Epidermal melanocyte (primary cell): ENCODE results near the gene ANKMY1.
"Not testable (repeated sequence)": the region's sequence is repeated elsewhere in the genome, so short reads cannot be mapped to it uniquely, and the experiment has no call there.

Source experiments
- DNase-seq: peaks from one replicate; pipeline ENCODE4 v3.0.0; 2011; ENCODE audit warnings: low spot score; ENCODE audit not compliant: insufficient read length

The ANKMY1 gene

GRCh38 chr2:240506406-240507059 lies 51.3 kb downstream of the ANKMY1 start:
- no peak for DNase-seq

- no peak for DNase-seq
Measured at GRCh38 chr2:240505910-240506309, 51.9 kb downstream of the ANKMY1 start.

- no peak for DNase-seq
Measured at GRCh38 chr2:240503848-240504247, 53.9 kb downstream of the ANKMY1 start.

GRCh38 chr2:240503375-240503774 lies 54.4 kb downstream of the ANKMY1 start:
- DNase-seq, result no peak

GRCh38 chr2:240502430-240503121 lies 55.2 kb downstream of the ANKMY1 start:
- no peak for DNase-seq

GRCh38 chr2:240502059-240502429 lies 55.7 kb downstream of the ANKMY1 start:
- no peak for DNase-seq

- no peak for DNase-seq
Measured at GRCh38 chr2:240501531-240501991, 56.2 kb downstream of the ANKMY1 start.

- no peak for DNase-seq
Measured at GRCh38 chr2:240500561-240501423, 57.0 kb downstream of the ANKMY1 start.

GRCh38 chr2:240499309-240500301 lies 58.2 kb downstream of the ANKMY1 start:
- no peak for DNase-seq

GRCh38 chr2:240498958-240499260 lies 58.9 kb downstream of the ANKMY1 start:
- no peak for DNase-seq

- no peak for DNase-seq
Measured at GRCh38 chr2:240498171-240498957, 59.4 kb downstream of the ANKMY1 start.

- DNase-seq, result not testable (repeated sequence)
Measured at GRCh38 chr2:240497082-240497481, 60.7 kb downstream of the ANKMY1 start.

- not testable (repeated sequence) for DNase-seq
Measured at GRCh38 chr2:240494942-240495341, 62.8 kb downstream of the ANKMY1 start.

GRCh38 chr2:240494194-240494793 lies 63.5 kb downstream of the ANKMY1 start:
- no peak for DNase-seq

- DNase-seq, result no peak
Measured at GRCh38 chr2:240491483-240491882, 66.3 kb downstream of the ANKMY1 start.

GRCh38 chr2:240482141-240482540 lies 75.6 kb downstream of the ANKMY1 start:
- no peak for DNase-seq

- no peak for DNase-seq
Measured at GRCh38 chr2:240481720-240482119, 76.1 kb downstream of the ANKMY1 start.

- DNase-seq, result no peak
Measured at GRCh38 chr2:240480834-240481623, 76.8 kb downstream of the ANKMY1 start.

- no peak for DNase-seq
Measured at GRCh38 chr2:240479111-240479501, 78.7 kb downstream of the ANKMY1 start.
